ACC112 (cell line): ENCODE results near the gene ROCK2.

Experiments used
- H2AFZ ChIP-seq: fragments of 200-600 bp; sonication (generic); one replicate; pipeline ENCODE4 v1.6.0; 2017; ENCODE audit warnings: antibody characterized with exemption, low read length; ENCODE audit not compliant: unreplicated experiment
- H3K27ac ChIP-seq: fragments of 200-600 bp; sonication (generic); 2 replicates; pipeline ENCODE4 v1.5.1; 2014; ENCODE audit warnings: low read depth, mild to moderate bottlenecking, antibody characterized with exemption, low read length, moderate library complexity
- H3K27me3 ChIP-seq: fragments of 200-600 bp; sonication (generic); 2 replicates; pipeline ENCODE4 v1.6.1; 2014; ENCODE audit warnings: mild to moderate bottlenecking, antibody characterized with exemption, low read length, moderate library complexity, mixed read lengths; ENCODE audit not compliant: insufficient read depth
- H3K36me3 ChIP-seq: fragments of 200-600 bp; sonication (generic); 2 replicates; pipeline ENCODE4 v1.6.1; 2016; ENCODE audit warnings: mild to moderate bottlenecking, antibody characterized with exemption, low read length, moderate library complexity, mixed read lengths; ENCODE audit not compliant: insufficient read depth
- H3K4me1 ChIP-seq: fragments of 200-600 bp; sonication (generic); one replicate; pipeline ENCODE4 v1.6.1; 2016; ENCODE audit warnings: low read length, mixed read lengths; ENCODE audit not compliant: insufficient read depth, unreplicated experiment, control insufficient read depth
- H3K4me3 ChIP-seq: fragments of 200-600 bp; sonication (generic); 2 replicates; pipeline ENCODE4 v1.5.1; 2014; ENCODE audit warnings: mild to moderate bottlenecking, low read depth, low read length
- H3K79me2 ChIP-seq: fragments of 200-600 bp; sonication (generic); one replicate; pipeline ENCODE4 v1.6.0; 2016; ENCODE audit warnings: low read length; ENCODE audit not compliant: control insufficient read depth, unreplicated experiment, insufficient read depth

ROCK2 gene

DNA sequence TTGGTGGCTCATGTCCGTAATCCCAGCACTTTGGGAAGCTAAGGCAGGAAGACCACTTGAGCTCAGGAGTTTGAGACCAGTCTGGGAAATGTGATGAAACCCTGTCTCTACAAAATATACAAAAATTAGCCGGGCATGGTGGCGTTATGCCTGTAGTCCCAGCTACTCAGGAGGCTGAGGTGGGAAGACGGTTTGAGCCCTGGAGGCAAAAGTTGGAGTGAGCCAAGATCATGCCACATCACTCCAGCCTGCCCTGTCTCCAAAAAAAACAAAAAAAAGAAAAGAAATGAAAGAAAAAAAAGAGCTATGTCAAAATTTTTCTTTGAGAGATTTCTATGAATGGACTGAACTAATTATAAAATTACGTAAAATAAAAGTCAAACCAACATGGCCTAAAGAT, 34.7 kb downstream of the ROCK2 start:
- H3K79me2 ChIP-seq, result peaks cover 72% of the 10 kb centered on the region
- H3K4me3 ChIP-seq, result no peak overlapping the region
- no peaks in the 10 kb centered on the region for H3K36me3 ChIP-seq
- H2AFZ ChIP-seq, result no peak overlapping the region
- peaks cover 20% of the 10 kb centered on the region for H3K4me1 ChIP-seq
- no peaks in the 10 kb centered on the region for H3K27me3 ChIP-seq
- no peak overlapping the region for H3K27ac ChIP-seq

DNA sequence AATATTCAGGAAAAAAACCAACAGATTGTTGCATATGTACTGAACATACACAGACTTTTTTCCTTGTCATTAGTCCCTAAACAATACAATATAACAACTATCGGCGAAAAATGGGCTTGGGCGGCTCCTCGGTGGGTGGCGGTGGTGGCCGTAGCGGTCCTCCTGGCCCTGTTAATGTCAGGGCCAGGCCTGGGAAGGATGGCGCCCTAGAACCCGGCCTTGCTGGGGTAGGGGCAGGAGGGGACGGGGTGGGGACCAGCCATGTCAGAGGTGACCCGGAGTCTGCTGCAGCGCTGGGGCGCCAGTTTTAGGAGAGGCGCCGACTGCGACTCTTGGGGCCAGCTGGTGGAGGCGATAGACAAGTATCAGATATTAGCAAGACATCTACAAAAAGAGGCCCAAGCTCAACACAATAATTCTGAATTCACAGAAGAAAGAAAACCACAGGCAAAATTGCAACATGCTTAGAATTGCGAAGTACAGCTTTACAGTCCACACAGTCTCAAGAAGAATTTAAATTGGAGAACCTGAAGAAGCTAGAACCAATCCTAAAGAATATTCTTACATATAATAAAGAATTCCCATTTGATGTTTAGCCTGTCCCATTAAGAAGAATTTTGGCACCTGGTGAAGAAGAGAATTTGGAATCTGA, 36.5 kb downstream of the ROCK2 start:
- H3K79me2 ChIP-seq, result peaks cover 74% of the 10 kb centered on the region
- H3K4me1 ChIP-seq, result peaks cover 20% of the 10 kb centered on the region
- no peak overlapping the region for H2AFZ ChIP-seq
- no peak overlapping the region for H3K4me3 ChIP-seq
- H3K27me3 ChIP-seq, result no peaks in the 10 kb centered on the region
- no peak overlapping the region for H3K27ac ChIP-seq
- no peaks in the 10 kb centered on the region for H3K36me3 ChIP-seq

DNA sequence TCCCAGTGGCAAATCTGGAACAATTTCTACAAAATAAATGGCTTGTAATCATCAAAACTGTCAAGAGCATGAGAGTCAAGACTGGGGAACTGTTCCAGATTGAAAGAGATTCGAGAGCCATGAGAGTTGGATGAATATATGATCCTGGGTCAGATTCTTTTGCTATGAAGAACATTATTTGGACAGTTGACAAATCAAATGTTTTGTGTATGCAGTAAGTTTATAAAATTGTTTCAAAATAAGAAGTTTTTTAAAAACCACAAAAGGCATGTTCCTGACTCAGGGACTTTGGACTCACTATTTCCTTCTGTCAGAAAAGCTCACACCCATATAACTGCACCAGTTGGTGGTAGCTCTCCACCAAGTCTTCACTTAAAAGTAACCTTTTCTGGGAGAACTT, 38.5 kb downstream of the ROCK2 start:
- no peaks in the 10 kb centered on the region for H3K36me3 ChIP-seq
- peaks cover 69% of the 10 kb centered on the region for H3K79me2 ChIP-seq
- H3K4me3 ChIP-seq, result no peak overlapping the region
- H2AFZ ChIP-seq, result no peak overlapping the region
- peak overlapping the region; percentile 62 for H3K27ac ChIP-seq
- H3K4me1 ChIP-seq, result peaks cover 16% of the 10 kb centered on the region
- no peaks in the 10 kb centered on the region for H3K27me3 ChIP-seq

DNA sequence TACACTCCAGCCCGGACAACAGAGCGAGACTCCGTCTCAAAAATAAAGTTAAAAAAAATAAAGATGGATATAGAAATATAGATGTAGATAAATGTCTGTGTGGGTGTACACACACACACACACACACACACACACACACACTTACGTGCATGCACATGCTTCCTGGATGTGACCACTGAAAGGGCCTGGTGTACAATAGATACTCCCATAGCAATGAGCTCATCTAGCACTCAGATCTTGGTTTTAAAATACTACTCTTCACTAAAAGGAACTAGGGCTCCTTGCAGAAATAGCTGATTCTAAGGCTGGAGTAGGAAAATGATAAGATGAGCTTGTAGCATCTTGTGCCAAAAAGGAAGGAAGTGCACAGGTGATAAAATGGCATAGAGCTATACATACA, 39.1 kb downstream of the ROCK2 start:
- Histone ChIP-seq H3K36me3 (no peaks in the 10 kb centered on the region), H2AFZ (no peak overlapping the region), H3K79me2 (peaks cover 68% of the 10 kb centered on the region), H3K4me3 (no peak overlapping the region), H3K4me1 (peaks cover 15% of the 10 kb centered on the region), H3K27ac (peak overlapping the region; percentile 62), H3K27me3 (no peaks in the 10 kb centered on the region)

DNA sequence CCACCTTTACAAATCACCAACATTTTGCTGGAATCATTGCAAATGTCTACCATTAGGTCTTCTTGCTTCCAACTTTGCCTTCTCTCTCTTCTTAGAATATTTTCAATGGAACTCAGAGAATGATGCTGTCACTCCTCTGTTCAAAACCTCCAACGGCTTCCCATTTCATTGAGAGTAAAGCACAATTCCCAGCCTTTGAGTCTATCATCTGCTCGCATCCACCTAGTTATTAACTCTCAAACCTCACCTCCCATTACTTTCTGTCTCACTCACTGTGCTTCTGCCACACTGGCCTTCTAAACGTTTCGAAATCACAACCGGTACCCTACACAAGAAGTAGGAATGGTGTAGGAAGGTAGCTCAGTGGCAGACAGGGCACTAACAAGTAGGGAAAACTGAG, 40.0 kb downstream of the ROCK2 start:
- Histone ChIP-seq H2AFZ (no peak overlapping the region), H3K4me1 (peaks cover 15% of the 10 kb centered on the region), H3K27me3 (no peaks in the 10 kb centered on the region), H3K4me3 (no peak overlapping the region), H3K27ac (no peak overlapping the region), H3K36me3 (no peaks in the 10 kb centered on the region), H3K79me2 (peaks cover 66% of the 10 kb centered on the region)

DNA sequence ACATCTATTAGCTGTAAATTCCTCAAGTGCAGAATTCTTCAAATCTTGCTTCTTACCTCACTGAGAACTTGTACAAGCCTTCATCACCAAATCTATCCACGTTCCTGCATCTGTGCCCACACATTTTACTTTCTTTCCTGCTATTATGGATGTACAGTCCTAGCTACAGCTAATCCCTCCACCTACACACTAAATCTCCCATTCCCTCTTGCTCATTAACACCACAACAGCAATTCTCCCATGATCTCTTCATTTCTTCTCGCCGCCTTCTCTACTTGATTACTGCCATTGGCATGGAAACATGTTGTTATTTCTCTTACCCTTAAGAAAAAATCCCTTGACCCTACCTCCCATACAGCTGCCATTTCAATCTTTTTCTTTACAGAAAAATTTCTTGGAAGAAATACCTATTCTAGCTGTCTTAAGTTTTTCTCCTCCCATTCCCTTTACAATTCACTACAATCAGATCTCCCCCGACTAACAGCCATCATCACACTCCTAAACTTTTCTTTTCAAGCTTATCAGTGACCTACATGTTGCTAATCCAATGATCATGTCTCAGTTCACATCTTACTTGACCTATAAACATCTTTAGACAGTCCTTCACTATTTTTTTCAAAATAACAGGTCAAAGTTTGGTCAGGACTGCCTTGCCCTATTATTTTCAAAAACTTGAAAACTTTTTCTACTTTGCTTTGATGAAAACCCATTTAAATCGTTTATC, 41.0 kb downstream of the ROCK2 start:
- Histone ChIP-seq H3K4me1 (peaks cover 15% of the 10 kb centered on the region), H3K36me3 (no peaks in the 10 kb centered on the region), H3K79me2 (peaks cover 69% of the 10 kb centered on the region), H3K27ac (no peak overlapping the region), H3K4me3 (no peak overlapping the region), H2AFZ (no peak overlapping the region), H3K27me3 (no peaks in the 10 kb centered on the region)

DNA sequence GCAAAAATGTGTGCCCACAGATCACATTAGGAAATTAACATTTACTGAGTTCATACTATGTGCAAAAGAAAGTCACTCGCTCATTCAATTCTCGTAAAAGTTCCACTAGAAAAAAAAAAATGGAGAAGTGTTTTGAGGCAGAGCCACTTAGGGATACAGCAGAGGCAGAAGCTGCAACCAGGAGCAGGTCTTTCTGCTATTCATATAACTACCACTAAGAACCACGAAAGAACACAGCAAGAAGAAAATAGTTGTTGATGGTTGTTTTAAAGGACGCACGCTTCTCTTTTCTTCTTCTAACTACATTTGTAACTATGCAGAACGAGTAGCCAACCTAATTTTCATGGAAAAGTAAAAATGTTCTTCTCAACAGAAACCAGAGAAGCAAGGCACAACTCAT, 45.0 kb downstream of the ROCK2 start:
- H3K79me2 ChIP-seq, result peaks cover 75% of the 10 kb centered on the region

DNA sequence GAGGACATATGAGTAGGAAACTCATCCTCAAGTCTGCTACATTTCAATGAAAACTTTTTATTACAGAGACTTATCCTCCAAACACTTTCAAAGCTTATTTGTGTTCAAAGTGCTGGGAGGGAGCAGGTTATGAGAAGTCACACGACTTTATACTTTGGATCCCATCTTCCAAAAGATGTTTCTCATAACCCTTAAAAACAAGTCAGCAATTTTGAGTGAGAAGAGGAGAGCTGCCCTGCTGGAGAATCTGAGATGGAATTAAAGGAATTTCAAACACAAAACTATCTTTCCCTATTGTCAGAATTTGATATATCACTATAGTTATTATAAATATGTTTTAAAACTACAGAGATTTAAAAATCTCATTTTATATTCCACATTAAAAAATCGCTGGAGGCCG, 45.8 kb downstream of the ROCK2 start:
- Histone ChIP-seq H3K4me1 (no peaks in the 10 kb centered on the region), H3K36me3 (no peaks in the 10 kb centered on the region), H3K27ac (no peak overlapping the region), H3K79me2 (peaks cover 70% of the 10 kb centered on the region), H3K4me3 (no peak overlapping the region), H3K27me3 (no peaks in the 10 kb centered on the region), H2AFZ (no peak overlapping the region)

More for the DNA sequence above, 45.0 kb downstream of the ROCK2 start:
- Histone ChIP-seq H3K27ac (no peak overlapping the region), H3K4me1 (no peaks in the 10 kb centered on the region), H2AFZ (no peak overlapping the region), H3K36me3 (no peaks in the 10 kb centered on the region), H3K27me3 (no peaks in the 10 kb centered on the region), H3K4me3 (no peak overlapping the region)

DNA sequence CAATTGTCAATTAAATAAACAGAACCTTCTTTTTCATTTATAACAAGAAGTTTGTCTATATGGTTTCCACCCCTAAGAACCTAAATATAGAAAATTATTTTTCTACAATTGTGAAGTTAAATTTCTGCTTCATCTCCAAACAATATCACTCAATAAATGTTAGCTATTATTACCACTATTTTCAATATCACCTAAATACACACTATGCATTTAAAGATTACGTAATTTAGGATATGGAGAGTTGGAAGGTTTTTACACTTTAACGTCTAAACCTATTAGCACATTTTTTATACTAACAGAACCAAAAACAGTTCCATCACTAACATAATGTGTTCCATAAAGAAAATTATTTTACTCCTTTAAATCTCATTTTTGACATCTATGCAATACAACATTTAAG, 48.0 kb downstream of the ROCK2 start:
- no peak overlapping the region for H3K4me3 ChIP-seq
- H3K36me3 ChIP-seq, result no peaks in the 10 kb centered on the region
- H2AFZ ChIP-seq, result no peak overlapping the region
- H3K27me3 ChIP-seq, result no peaks in the 10 kb centered on the region
- H3K4me1 ChIP-seq, result peaks cover 6% of the 10 kb centered on the region
- H3K79me2 ChIP-seq, result peaks cover 71% of the 10 kb centered on the region
- H3K27ac ChIP-seq, result no peak overlapping the region

DNA sequence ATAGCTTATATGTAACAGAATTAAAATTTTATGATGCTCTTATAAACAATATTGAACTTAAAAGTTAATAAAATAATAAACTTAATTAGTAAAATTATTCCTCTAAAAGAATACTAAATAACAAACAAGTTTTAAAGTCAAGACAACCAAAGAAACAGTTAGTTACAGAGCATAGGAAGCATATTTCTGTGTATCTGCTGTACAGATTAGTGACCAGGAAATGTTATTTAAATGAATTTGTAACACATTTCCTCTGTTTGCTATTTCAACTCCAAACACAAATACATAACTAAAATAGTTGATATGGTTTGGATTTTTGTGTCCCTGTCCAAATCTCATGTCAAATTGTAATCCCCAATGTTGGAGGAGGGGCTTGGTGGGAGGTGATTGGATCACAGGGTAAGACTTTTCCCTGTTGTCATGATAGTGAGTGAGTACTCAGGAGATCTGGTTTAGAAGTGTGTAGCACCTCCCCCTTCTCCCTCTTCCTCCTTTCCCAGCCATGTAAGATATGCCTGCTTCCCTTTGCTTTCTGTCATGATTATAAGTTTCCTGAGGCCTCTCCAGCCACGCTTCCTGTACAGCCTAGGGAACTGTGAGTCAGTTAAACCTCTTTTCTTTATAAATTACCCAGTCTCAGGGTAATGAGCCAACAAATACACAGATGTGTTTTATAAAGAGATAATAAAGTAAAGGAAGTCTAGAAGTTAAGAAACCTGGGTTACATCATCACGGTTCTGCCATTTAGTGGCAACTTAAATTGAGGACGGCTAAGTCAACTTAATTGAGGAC, 51.8 kb downstream of the ROCK2 start:
- Histone ChIP-seq H2AFZ (no peak overlapping the region), H3K79me2 (peaks cover 74% of the 10 kb centered on the region), H3K27ac (0 out of 2 replicates have a peak overlapping the region, but pooled peaks have one; percentile 7), H3K4me3 (no peak overlapping the region), H3K4me1 (peaks cover 6% of the 10 kb centered on the region), H3K27me3 (no peaks in the 10 kb centered on the region), H3K36me3 (no peaks in the 10 kb centered on the region)
